GM20000 (cell line): Measurements from ENCODE around the gene ASCL2.

Experiments
- DNase-seq: peaks from one replicate; pipeline ENCODE4 v3.0.0; 2012; ENCODE audit warnings: low spot score
- CTCF ChIP-seq: IDR thresholded peaks from 2 replicates; pipeline ENCODE4 v1.5.1; 2012; ENCODE audit warnings: mild to moderate bottlenecking, control low read depth; ENCODE audit errors: extremely low read depth, missing control alignments

ASCL2 gene

GRCh38 chr11:2316169-2316962 lies 46.0 kb upstream of the ASCL2 start:
- no peak for TF ChIP-seq CTCF
- DNase-seq: no peak

- DNase-seq: no peak
- no peak for TF ChIP-seq CTCF
Measured at GRCh38 chr11:2315395-2316168, 45.2 kb upstream of the ASCL2 start.

GRCh38 chr11:2314525-2315394 lies 44.4 kb upstream of the ASCL2 start:
- DNase-seq: no peak
- TF ChIP-seq CTCF: no peak

GRCh38 chr11:2314136-2314524 lies 43.7 kb upstream of the ASCL2 start:
- DNase-seq: no peak
- TF ChIP-seq CTCF: no peak

GRCh38 chr11:2313051-2313951 lies 42.9 kb upstream of the ASCL2 start:
- no peak for DNase-seq
- no peak for TF ChIP-seq CTCF

GRCh38 chr11:2312232-2313042 lies 42.0 kb upstream of the ASCL2 start:
- DNase-seq: no peak
- TF ChIP-seq CTCF: no peak
